H1 (cell line): Measurements from ENCODE around the gene KLK4. TPM values are rescaled to one million over a fixed set of nuclear protein-coding genes. Genes with fewer than 3 reads are reported as not detected.

Source experiments
- polyA plus RNA-seq, 7 experiments: library from polyadenylated mRNA; depleted of rRNA in 3 of 7; stranded (reverse) in 5 of 7; unstranded in 2 of 7; fragments of >200 nt in 5 of 7; fragments of 200-250 nt in 2 of 7; gene quantifications; 1 replicate in 5 of 7; 2 replicates in 1 of 7; 4 replicates in 1 of 7; pipeline versions ENCODE4 v1.2.1 to v1.2.3, GENCODE V29; 2011 to 2013; ENCODE audit warnings: missing spikeins in 2 of 7, mixed read lengths in 2 of 7
- total RNA-seq: library from RNA; stranded (reverse); fragmentation: NEBNext Ultra II Directional; extraction: Animal tissue kit (Norgen Biotek cat#: 25700); gene quantifications from 2 replicates; pipeline ENCODE4 v1.2.1, GENCODE V29; 2021
- TF ChIP-seq, protein P1 (sequence below): fragments of 300-600 bp; sonication (generic); IDR thresholded peaks from 2 replicates; pipeline ENCODE4 v1.7.1; 2012; ENCODE audit warnings: low read length, moderate library complexity, mild to moderate bottlenecking, inconsistent platforms; ENCODE audit not compliant: insufficient replicate concordance

Gene KLK4
- total and polyA plus RNA-seq, 2 of the 8 experiments (the other 6 are each of a cell fraction or from before 2014, with no cell fraction given), result 0.44 TPM; not detected in 1

DNA sequence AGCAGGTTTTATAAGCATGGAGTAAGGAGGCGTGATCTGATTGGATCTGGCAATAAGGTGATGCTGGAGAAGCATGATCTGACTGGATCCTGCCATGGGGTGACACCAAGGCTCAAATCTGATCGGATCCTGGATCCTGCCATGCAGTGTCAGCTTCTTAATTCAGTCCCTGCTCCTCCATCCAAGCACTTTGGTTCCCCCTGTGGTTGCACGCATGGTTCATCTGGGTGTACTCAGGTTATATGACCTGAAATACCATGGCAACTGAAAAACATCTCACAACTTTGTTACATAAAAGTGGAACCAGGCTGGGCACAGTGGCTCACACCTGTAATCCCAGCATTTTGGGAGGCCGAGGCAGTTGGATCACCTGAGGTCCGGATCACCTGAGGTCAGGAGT lies 17.6 kb upstream of the KLK4 start (continued):
- TF ChIP-seq, protein P1, sequence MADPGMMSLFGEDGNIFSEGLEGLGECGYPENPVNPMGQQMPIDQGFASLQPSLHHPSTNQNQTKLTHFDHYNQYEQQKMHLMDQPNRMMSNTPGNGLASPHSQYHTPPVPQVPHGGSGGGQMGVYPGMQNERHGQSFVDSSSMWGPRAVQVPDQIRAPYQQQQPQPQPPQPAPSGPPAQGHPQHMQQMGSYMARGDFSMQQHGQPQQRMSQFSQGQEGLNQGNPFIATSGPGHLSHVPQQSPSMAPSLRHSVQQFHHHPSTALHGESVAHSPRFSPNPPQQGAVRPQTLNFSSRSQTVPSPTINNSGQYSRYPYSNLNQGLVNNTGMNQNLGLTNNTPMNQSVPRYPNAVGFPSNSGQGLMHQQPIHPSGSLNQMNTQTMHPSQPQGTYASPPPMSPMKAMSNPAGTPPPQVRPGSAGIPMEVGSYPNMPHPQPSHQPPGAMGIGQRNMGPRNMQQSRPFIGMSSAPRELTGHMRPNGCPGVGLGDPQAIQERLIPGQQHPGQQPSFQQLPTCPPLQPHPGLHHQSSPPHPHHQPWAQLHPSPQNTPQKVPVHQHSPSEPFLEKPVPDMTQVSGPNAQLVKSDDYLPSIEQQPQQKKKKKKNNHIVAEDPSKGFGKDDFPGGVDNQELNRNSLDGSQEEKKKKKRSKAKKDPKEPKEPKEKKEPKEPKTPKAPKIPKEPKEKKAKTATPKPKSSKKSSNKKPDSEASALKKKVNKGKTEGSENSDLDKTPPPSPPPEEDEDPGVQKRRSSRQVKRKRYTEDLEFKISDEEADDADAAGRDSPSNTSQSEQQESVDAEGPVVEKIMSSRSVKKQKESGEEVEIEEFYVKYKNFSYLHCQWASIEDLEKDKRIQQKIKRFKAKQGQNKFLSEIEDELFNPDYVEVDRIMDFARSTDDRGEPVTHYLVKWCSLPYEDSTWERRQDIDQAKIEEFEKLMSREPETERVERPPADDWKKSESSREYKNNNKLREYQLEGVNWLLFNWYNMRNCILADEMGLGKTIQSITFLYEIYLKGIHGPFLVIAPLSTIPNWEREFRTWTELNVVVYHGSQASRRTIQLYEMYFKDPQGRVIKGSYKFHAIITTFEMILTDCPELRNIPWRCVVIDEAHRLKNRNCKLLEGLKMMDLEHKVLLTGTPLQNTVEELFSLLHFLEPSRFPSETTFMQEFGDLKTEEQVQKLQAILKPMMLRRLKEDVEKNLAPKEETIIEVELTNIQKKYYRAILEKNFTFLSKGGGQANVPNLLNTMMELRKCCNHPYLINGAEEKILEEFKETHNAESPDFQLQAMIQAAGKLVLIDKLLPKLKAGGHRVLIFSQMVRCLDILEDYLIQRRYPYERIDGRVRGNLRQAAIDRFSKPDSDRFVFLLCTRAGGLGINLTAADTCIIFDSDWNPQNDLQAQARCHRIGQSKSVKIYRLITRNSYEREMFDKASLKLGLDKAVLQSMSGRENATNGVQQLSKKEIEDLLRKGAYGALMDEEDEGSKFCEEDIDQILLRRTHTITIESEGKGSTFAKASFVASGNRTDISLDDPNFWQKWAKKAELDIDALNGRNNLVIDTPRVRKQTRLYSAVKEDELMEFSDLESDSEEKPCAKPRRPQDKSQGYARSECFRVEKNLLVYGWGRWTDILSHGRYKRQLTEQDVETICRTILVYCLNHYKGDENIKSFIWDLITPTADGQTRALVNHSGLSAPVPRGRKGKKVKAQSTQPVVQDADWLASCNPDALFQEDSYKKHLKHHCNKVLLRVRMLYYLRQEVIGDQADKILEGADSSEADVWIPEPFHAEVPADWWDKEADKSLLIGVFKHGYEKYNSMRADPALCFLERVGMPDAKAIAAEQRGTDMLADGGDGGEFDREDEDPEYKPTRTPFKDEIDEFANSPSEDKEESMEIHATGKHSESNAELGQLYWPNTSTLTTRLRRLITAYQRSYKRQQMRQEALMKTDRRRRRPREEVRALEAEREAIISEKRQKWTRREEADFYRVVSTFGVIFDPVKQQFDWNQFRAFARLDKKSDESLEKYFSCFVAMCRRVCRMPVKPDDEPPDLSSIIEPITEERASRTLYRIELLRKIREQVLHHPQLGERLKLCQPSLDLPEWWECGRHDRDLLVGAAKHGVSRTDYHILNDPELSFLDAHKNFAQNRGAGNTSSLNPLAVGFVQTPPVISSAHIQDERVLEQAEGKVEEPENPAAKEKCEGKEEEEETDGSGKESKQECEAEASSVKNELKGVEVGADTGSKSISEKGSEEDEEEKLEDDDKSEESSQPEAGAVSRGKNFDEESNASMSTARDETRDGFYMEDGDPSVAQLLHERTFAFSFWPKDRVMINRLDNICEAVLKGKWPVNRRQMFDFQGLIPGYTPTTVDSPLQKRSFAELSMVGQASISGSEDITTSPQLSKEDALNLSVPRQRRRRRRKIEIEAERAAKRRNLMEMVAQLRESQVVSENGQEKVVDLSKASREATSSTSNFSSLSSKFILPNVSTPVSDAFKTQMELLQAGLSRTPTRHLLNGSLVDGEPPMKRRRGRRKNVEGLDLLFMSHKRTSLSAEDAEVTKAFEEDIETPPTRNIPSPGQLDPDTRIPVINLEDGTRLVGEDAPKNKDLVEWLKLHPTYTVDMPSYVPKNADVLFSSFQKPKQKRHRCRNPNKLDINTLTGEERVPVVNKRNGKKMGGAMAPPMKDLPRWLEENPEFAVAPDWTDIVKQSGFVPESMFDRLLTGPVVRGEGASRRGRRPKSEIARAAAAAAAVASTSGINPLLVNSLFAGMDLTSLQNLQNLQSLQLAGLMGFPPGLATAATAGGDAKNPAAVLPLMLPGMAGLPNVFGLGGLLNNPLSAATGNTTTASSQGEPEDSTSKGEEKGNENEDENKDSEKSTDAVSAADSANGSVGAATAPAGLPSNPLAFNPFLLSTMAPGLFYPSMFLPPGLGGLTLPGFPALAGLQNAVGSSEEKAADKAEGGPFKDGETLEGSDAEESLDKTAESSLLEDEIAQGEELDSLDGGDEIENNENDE, result no peak
